MCF 10A (cell line): ENCODE results near the gene TFCP2L1. TPM values are rescaled to one million over a fixed set of nuclear protein-coding genes. Genes with fewer than 3 reads are reported as not detected.

ENCODE experiments used
- BruUV-seq: library from RNA; stranded (reverse); fragments of 400-500 nt; replicated peaks from 2 replicates; lab custom pipeline; 2021; lab: Mats Ljungman, UMichigan
- CTCF ChIA-PET: fragments of 300-600 bp; sonication (Branson Sonifier 250); formaldehyde crosslinking; extraction: SDS; loops from one replicate; lab custom pipeline; 2021; ENCODE audit warnings: antibody characterized with exemption, inconsistent platforms; lab: Yijun Ruan, JAX
- POLR2A ChIA-PET: fragments of 300-600, 350-650 bp; sonication (Branson Sonifier 250); formaldehyde crosslinking; extraction: SDS; loops from one replicate; lab custom pipeline; 2020; ENCODE audit warnings: antibody characterized with exemption, inconsistent platforms; lab: Yijun Ruan, JAX
- DNase-seq: peaks from one replicate; pipeline ENCODE4 v3.0.0-alpha.2; 2018; ENCODE audit not compliant: unreplicated experiment
- H3K27ac Mint-ChIP-seq: one replicate; pipeline ENCODE4 v1.8.0; 2022; ENCODE audit warnings: mild to moderate bottlenecking, low read depth, mixed read lengths; ENCODE audit not compliant: unreplicated experiment
- H3K27me3 Mint-ChIP-seq: one replicate; pipeline ENCODE4 v1.8.0; 2022; ENCODE audit warnings: mixed read lengths; ENCODE audit not compliant: insufficient read depth, unreplicated experiment
- H3K36me3 Mint-ChIP-seq: one replicate; pipeline ENCODE4 v1.8.0; 2022; ENCODE audit warnings: mild to moderate bottlenecking, moderate library complexity, mixed read lengths; ENCODE audit not compliant: insufficient read depth, unreplicated experiment
- H3K4me1 Mint-ChIP-seq: one replicate; pipeline ENCODE4 v1.8.0; 2022; ENCODE audit warnings: mixed read lengths; ENCODE audit not compliant: insufficient read depth, unreplicated experiment
- H3K4me3 Mint-ChIP-seq: one replicate; pipeline ENCODE4 v1.8.0; 2022; ENCODE audit warnings: mild to moderate bottlenecking, moderate library complexity, mixed read lengths; ENCODE audit not compliant: unreplicated experiment
- H3K9me3 Mint-ChIP-seq: one replicate; pipeline ENCODE4 v1.8.0; 2022; ENCODE audit warnings: mixed read lengths; ENCODE audit not compliant: unreplicated experiment
- intact Hi-C: fragments of 100-400 bp; cut with micrococcal nuclease; formaldehyde crosslinking; loops from 2 replicates; pipeline ENCODE4 v1.14.1; 2022
- total RNA-seq: library from RNA; stranded (reverse); gene quantifications from 2 replicates; pipeline ENCODE4 v1.2.3, GENCODE V29; 2022
- TF ChIP-seq, protein P1 (sequence below): fragments of 200-600 bp; IDR thresholded peaks from one replicate; pipeline ENCODE4 v1.8.0; 2022; ENCODE audit warnings: antibody characterized with exemption, mild to moderate bottlenecking; ENCODE audit not compliant: unreplicated experiment

Gene TFCP2L1
- total RNA-seq, 1 experiment from 2014 or later: 22.6 TPM

DNA sequence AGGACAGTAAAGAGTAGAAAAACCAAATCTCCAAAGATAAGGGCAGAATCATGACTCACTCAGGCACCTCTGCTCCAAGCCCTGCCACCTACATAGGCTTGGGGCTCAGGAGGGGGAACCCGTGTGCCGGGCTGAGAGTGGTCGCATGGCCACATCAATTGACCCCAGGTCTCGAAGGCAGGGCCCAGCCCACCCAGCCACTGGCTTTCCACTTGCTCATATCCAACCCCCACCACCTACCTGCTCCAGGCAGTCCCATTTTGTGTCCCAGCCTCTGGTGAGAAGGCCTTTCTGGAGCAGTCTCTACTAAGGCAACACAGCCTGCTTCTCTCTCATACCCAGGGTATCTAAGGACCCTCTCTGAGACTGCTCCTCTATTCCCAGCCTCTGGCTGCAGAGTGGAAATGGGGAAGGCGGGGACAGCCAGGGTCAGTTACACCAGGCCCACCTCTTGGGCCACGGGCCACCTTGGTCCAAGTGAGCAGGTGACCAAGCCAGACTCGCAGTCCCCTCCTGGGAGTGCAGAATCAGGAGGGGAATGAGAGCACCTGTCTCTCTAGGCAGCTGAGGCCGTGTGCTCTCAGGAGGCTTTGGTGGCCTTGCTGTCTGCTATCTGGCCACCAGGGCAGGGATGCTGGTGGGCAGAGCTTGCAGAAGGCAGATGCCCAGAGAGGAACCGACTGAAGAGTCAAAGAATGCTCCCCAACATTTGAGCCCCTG, 20.8 kb downstream of the TFCP2L1 start:
- H3K4me1 Mint-ChIP-seq: peaks cover 17% of the 10 kb centered on the region
- H3K27me3 Mint-ChIP-seq: no peaks in the 10 kb centered on the region
- POLR2A ChIA-PET: interaction anchor here (0.7 kb wide), 1 partner anchor 22 kb away, joined by 4 read pairs; no protein-coding TSS in a partner anchor
- peak overlapping the region; percentile 53 for H3K27ac Mint-ChIP-seq
- CTCF ChIA-PET: no interaction called here
- no peak overlapping the region for H3K4me3 Mint-ChIP-seq
- intact Hi-C loops: no loop called here
- no peak for DNase-seq
- H3K36me3 Mint-ChIP-seq: peaks cover 34% of the 10 kb centered on the region
- BruUV-seq: no TSS peak
- no peaks in the 10 kb centered on the region for H3K9me3 Mint-ChIP-seq
- TF ChIP-seq, protein P1, sequence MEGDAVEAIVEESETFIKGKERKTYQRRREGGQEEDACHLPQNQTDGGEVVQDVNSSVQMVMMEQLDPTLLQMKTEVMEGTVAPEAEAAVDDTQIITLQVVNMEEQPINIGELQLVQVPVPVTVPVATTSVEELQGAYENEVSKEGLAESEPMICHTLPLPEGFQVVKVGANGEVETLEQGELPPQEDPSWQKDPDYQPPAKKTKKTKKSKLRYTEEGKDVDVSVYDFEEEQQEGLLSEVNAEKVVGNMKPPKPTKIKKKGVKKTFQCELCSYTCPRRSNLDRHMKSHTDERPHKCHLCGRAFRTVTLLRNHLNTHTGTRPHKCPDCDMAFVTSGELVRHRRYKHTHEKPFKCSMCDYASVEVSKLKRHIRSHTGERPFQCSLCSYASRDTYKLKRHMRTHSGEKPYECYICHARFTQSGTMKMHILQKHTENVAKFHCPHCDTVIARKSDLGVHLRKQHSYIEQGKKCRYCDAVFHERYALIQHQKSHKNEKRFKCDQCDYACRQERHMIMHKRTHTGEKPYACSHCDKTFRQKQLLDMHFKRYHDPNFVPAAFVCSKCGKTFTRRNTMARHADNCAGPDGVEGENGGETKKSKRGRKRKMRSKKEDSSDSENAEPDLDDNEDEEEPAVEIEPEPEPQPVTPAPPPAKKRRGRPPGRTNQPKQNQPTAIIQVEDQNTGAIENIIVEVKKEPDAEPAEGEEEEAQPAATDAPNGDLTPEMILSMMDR: no peak

DNA sequence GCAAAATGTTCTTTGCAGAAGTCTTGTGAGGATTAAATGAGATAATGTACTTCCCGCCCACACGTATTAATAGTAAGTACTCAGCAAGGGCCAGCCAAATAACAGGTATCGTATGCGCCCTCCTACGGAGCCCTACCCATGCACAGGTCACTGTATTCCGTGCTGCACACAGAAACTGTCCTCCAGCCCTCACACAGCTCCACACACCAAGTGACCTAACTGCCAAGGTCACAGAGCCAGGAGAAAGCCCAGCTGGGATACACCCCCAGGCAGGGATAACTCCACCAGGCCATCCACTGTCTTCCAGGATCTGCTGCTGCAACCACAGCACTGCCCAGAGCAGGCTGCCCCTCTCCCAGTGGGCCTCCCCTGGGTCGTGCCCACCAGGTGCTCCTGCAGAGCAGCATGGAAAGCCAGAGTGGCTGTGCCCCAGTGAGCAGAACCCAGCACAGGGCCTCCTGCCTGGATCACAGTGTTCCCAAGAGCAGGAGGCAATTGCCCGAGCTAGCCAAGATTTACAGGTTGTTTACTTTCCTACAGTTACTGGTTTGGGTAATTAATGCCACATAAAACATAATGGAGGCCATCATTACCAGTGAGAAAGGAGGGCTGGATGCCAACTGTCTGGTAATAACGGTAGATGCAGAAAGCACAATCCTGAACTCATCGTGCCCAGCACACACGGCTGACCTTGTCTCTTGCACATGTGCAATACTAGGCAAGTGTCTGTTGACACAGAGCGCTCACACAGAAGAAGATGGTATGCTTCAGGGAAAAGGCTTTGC, 24.4 kb downstream of the TFCP2L1 start:
- H3K36me3 Mint-ChIP-seq: peaks cover 14% of the 10 kb centered on the region

DNA sequence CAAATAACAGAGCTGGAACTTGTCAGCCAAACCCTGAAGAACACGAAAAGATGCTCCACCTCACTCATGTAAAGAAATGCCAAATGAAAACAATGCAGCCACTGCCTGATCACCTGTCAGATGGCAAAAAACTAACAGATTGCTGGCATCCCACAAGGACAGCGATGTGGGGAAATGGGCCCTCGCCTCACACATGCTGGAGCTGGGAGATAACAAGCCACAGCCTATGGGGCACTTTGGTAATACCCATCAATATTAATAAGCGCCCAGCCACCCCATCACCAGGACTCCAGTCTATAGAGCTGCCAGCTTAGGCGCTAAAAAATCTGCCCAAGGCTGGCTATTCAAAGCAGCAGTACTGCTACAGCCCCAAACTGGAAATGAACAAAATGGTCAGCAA, 27.0 kb downstream of the TFCP2L1 start:
- H3K36me3 Mint-ChIP-seq: peaks cover 16% of the 10 kb centered on the region
- no peak for DNase-seq
- H3K9me3 Mint-ChIP-seq: no peaks in the 10 kb centered on the region
- no TSS peak for BruUV-seq
- ChIA-PET POLR2A (interaction anchor here (0.7 to 1.0 kb wide), 3 partner anchors 28 to 163 kb away, joined by 3 read pairs; no protein-coding TSS in a partner anchor), CTCF (interaction anchor here (1.0 to 1.4 kb wide), 2 partner anchors 98 to 181 kb away, joined by 3 to 5 read pairs; no protein-coding TSS in a partner anchor)
- H3K4me1 Mint-ChIP-seq: peaks cover 27% of the 10 kb centered on the region
- TF ChIP-seq, protein P1: no peak
- peak overlapping the region; percentile 83 for H3K27ac Mint-ChIP-seq
- no peaks in the 10 kb centered on the region for H3K27me3 Mint-ChIP-seq
- H3K4me3 Mint-ChIP-seq: no peak overlapping the region
- intact Hi-C loops: no loop called here

More for the DNA sequence above, 24.4 kb downstream of the TFCP2L1 start:
- no peak for DNase-seq
- ChIA-PET CTCF (no interaction called here), POLR2A (no interaction called here)
- Mint-ChIP-seq H3K27ac (no peak overlapping the region), H3K4me1 (peaks cover 27% of the 10 kb centered on the region), H3K4me3 (no peak overlapping the region), H3K27me3 (no peaks in the 10 kb centered on the region), H3K9me3 (no peaks in the 10 kb centered on the region)
- TF ChIP-seq, protein P1: no peak
- no TSS peak for BruUV-seq
- intact Hi-C loops: no loop called here

DNA sequence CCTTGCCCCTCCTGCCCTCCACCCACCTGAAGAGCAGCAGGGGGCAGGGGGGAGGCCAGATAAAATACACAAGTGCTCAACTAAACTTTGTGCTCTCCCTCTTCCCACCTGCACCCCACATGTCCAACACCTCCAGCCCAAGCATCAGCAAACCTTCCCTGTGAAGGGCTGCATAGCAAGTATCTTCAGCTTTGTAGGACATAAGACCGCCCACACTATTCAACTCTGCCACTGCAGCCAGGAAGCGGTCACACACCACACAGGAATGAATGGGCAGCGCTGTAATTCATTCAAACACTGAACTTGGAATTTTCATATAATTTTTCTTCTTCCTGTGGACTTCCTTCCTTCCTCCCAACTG, 27.5 kb downstream of the TFCP2L1 start:
- intact Hi-C loops: no loop called here
- no TSS peak for BruUV-seq
- Mint-ChIP-seq H3K36me3 (peaks cover 18% of the 10 kb centered on the region), H3K9me3 (no peaks in the 10 kb centered on the region), H3K4me1 (peaks cover 27% of the 10 kb centered on the region), H3K27me3 (no peaks in the 10 kb centered on the region), H3K27ac (peak overlapping the region; percentile 83), H3K4me3 (no peak overlapping the region)
- ChIA-PET CTCF (interaction anchor here (0.8 to 1.4 kb wide), 4 partner anchors 58 to 180 kb away, joined by 3 to 5 read pairs (median 4); no protein-coding TSS in a partner anchor), POLR2A (interaction anchor here (0.6 to 1.0 kb wide), 4 partner anchors 26 to 162 kb away, joined by 3 read pairs; no protein-coding TSS in a partner anchor)
- DNase-seq: no peak
- TF ChIP-seq, protein P1: no peak
